Measurements from ENCODE around the gene TIMP2.
"Not testable (repeated sequence)": the region's sequence is repeated elsewhere in the genome, so short reads cannot be mapped to it uniquely, and the experiment has no call there.

Gene TIMP2

GRCh38 chr17:78885956-78886355, 39.2 kb downstream of the TIMP2 start:
- no peak for DNase-seq

DNA sequence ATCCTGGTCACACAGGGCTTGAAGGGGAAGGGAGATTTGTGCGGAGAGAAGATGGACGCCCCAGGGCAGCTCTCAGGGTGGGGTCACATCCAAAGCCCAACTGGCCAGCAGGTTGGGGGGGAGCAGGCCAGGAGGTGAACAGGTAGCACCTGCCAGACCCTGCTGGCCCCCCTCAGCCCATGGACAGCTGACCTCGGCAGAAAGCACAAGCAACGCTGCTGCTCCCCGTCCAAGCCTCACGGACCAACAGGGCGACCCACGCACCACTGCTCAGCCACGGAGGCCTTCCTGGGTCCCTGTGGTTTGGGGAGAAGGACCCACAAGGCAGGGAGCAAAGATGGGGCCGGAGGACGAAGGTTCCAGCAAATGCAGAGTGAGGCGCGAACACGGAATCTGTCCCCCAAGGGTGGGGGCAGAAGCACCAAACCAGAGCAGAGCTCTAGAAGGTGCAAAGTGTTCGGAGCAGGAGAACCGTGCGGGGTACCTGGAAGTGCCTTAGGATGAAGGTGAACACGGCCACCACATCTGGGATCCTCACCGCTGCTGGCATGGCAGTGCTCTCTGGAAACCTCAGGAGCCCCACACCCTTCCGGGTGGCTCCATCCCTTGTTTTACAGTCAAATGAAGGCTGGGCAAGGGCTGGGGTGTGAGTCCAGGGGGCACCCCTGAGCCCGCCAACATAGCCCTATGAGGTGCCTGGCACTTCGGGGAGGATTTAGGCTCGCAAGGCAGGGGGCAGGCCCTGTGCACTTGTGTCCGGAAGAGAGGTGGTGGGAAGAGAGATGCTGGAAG, 40.1 kb downstream of the TIMP2 start:
- no peak for DNase-seq

- DNase-seq: no peak
Measured at GRCh38 chr17:78884148-78884825, 40.9 kb downstream of the TIMP2 start.

GRCh38 chr17:78883533-78884131, 41.6 kb downstream of the TIMP2 start:
- DNase-seq: peak; percentile 74

DNA sequence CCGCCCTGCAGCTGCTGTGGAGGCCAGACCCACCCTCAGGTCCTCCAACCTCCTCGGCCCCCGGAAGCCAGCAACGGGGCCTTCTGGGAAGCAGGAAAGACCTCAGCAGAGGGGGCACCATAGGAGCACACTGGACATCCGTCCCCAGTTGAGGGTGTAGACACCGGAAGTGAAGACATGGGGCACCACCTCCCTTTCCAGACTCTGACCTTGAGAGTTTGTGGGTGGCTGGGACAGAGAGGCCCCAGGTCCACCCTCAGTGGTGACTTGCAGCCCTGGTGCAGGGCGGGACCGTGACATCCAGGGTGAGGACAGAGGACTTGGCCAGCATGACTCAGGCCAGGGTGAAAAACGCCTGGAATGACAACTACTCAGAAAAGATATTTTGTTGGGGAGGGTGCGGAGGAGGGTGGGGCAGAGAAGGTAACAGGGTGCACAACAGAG, 42.1 kb downstream of the TIMP2 start:
- DNase-seq: peak; percentile 68

DNA sequence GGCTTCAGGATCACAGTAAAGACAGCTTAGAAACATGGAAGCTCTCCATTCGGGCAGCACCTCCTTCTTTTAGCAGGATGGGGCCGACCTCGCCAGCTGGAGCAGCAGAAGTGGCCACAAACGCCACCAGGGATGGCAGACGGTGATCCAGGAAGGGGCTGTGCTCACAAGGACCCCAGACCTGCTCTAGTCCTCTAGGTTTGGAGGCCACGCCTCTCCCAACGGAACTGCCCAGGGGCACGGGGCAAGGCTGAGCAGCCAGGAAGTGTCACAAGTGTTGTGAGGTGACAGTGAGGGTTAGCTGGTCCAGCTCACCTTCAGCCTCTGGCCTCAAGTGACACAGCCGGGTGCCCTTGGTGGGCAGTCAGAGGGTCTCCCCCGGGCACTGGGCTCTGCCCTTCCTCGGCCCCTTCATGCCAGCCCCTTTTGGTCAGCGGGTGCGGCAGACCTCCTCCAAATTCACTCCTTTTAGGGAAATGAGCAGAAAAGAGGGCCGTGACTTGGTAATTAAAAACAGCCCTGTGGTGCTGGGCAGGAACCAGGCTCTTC, 42.6 kb downstream of the TIMP2 start:
- no peak for DNase-seq

- DNase-seq: peak; percentile 19
Measured at GRCh38 chr17:78879635-78880186, 45.5 kb downstream of the TIMP2 start.

- DNase-seq: no peak
Measured at GRCh38 chr17:78878871-78879527, 46.2 kb downstream of the TIMP2 start.

DNA sequence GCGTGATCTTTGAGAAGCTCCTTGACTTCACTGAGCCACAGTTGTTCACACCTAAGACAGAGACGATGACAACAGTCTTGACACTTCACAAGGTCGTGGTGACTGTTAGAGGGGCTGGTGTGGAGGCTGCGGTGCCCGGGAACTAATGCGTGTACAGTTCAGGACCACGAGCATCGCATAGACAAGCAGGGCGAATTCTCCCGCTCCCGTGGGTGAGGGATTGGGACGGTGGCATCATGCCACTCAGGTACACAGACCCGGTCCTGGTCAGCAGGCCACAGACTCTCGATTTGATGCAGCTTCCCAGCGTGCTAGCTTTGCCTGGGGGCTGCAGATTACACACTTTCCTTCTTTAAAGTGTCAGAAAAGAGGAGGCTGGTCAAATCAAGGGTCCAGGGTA, 46.9 kb downstream of the TIMP2 start:
- DNase-seq: no peak

GRCh38 chr17:78876954-78877517, 48.2 kb downstream of the TIMP2 start:
- DNase-seq: not testable (repeated sequence)

DNA sequence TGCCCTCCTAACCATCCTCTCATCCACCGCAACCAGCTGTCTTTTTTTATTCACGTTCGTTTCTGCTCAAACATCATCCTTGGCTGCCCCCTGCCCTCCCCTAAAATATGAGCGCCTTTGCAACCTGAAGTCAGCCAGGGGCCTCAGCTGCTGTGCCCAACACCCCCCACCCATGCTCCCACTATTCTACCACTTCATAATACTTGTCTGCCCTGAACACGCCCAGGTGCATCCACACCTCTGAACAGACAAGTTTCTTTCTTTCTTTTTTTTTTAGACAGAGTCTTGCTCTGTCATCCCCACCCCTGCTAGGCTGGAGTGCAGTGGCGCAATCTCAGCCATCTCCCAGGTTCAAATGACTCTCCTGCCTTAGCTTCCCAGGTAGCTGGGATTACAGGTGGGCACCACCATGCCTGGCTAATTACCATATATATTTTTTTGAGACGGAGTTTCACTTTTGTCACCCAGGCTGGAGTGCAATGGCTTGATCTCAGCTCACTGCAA, 49.0 kb downstream of the TIMP2 start:
- no peak for DNase-seq

GRCh38 chr17:78875363-78876093, 49.7 kb downstream of the TIMP2 start:
- no peak for DNase-seq

DNA sequence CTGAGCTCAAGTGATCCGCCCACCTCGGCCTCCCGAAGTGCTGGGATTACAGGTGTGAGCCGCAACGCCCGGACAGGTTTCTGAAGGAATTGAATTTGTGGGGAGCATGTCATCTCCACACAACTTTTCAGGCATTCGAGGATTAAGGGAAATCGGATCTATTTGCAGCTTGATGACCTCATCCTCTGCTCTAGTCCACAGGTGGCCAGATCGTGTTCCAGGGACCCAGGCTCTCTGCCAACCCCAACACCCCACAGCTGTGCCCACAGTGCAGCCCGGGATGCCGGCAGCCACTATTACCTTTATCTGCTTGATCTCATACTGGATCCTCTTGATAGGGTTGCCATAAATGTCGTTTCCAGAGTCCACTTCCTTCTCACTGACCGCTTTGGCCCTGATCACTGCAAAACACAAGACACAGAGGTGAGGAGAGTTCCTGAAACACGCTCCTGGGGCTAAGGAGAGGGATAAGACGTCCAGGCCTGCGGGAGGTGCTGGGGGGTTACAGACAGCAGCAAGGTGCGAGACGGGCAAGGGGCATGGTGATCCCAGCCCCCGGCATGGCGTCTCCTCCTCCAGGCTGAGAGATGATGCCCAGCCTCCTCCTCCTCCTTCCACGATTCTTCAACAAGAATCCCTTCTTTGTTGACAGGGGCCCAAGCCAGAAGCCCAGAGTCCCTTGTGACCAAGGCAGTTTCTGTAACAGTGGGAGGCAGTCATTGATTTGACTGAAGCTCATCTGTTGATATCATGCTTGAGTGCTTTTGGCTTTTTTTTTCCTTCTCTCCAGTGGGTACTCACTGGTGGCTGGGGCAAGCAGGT, 51.5 kb downstream of the TIMP2 start:
- DNase-seq: no peak

GRCh38 chr17:78872486-78872885, 52.7 kb downstream of the TIMP2 start:
- no peak for DNase-seq

DNA sequence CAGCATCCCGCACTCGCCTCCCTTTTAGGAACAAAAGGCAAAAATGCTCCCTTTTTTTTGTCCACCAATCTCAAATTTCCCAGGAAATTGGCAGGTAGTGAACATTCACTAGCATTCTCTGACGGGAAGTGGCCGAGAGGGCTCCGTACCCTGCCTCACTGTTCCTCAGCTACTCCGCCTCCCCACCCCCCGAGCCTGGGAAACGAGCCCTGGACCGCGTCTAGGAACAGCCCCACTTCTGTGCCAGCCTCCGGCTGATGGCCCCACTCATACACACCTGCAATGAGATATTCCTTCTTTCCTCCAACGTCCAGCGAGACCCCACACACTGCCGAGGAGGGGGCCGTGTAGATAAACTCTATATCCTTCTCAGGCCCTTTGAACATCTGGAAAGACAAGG, 54.6 kb downstream of the TIMP2 start:
- DNase-seq: no peak

- no peak for DNase-seq
Measured at GRCh38 chr17:78868391-78868790, 56.8 kb downstream of the TIMP2 start.

DNA sequence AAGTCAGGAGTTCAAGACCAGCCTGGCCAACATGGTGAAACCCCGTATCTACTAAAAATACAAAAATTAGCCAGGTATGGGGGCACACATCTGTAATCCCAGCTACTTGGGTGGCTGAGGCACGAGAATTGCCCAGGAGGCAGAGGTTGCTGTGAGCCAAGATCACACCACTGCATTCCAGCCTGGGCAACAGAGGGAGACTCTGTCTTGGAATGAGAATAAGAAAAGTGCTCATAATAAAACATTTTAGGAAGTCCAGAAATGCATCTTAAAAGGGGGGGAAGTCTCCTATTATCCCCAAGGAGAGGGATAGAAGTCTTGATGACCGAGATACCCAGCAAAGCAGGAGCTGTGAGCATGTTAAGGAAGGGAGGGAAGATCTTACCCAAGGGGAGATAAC, 58.1 kb downstream of the TIMP2 start:
- not testable (repeated sequence) for DNase-seq

- peak; percentile 20 for DNase-seq
Measured at GRCh38 chr17:78865682-78866390, 59.4 kb downstream of the TIMP2 start.

DNA sequence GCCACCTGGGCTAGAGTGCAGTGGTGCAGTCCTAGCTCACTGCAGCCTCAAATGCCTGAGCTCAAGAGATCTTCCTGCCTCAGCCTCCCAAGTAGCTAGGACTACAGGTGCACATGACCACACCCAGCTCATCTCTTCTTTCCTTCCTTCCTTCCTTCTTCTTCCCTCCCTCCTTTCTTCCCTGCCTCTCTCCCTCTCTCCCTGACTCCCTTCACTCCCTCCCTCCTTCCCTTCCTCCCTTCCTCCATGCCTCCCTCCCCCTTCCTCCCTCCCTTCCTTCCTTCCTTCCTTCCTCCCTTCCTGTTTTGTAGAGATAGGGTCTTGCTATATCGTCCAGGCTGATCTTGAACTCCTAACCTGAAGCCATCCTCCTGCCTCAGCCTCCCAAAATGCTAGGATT, 61.1 kb downstream of the TIMP2 start:
- DNase-seq: no peak
